ENCODE data around the gene NMNAT2.

Gene NMNAT2

GRCh38 chr1:183230413-183230812, 187.8 kb downstream of the NMNAT2 start:
- no peak overlapping the region for H3K4me3 ChIP-seq (ENCODE audit: low read length)
- H3K9ac ChIP-seq (ENCODE audit: low read length) = no peak overlapping the region

GRCh38 chr1:183228347-183229220, 189.6 kb downstream of the NMNAT2 start:
- H3K36me3 ChIP-seq (ENCODE audit: control insufficient read depth, insufficient read depth, low read length) = no peaks in the 10 kb centered on the region
- no peak overlapping the region for H3K4me3 ChIP-seq (ENCODE audit: low read length)
- no peak overlapping the region for H3K9ac ChIP-seq (ENCODE audit: low read length)
- no peak overlapping the region for H3K27ac ChIP-seq (ENCODE audit: low read depth, low read length)
- H3K4me1 ChIP-seq (ENCODE audit: control insufficient read depth, insufficient read depth, low read length) = peaks cover 3% of the 10 kb centered on the region
- H3K27me3 ChIP-seq (ENCODE audit: control insufficient read depth, insufficient read depth, low read length) = no peaks in the 10 kb centered on the region

More at GRCh38 chr1:183230413-183230812, 187.8 kb downstream of the NMNAT2 start:
- Histone ChIP-seq H3K4me1 (ENCODE audit: control insufficient read depth, insufficient read depth, low read length) (peaks cover 11% of the 10 kb centered on the region), H3K27me3 (ENCODE audit: control insufficient read depth, insufficient read depth, low read length) (no peaks in the 10 kb centered on the region), H3K27ac (ENCODE audit: low read depth, low read length) (no peak overlapping the region), H3K36me3 (ENCODE audit: control insufficient read depth, insufficient read depth, low read length) (no peaks in the 10 kb centered on the region)

- Histone ChIP-seq H3K4me3 (ENCODE audit: low read length) (no peak overlapping the region), H3K27me3 (ENCODE audit: control insufficient read depth, insufficient read depth, low read length) (no peaks in the 10 kb centered on the region), H3K4me1 (ENCODE audit: control insufficient read depth, insufficient read depth, low read length) (no peaks in the 10 kb centered on the region), H3K9ac (ENCODE audit: low read length) (no peak overlapping the region), H3K36me3 (ENCODE audit: control insufficient read depth, insufficient read depth, low read length) (no peaks in the 10 kb centered on the region), H3K27ac (ENCODE audit: low read depth, low read length) (no peak overlapping the region)
Observed at GRCh38 chr1:183227422-183228346, 190.5 kb downstream of the NMNAT2 start.

- H3K9ac ChIP-seq (ENCODE audit: low read length) = no peak overlapping the region
- H3K27ac ChIP-seq (ENCODE audit: low read depth, low read length) = no peak overlapping the region
- no peaks in the 10 kb centered on the region for H3K4me1 ChIP-seq (ENCODE audit: control insufficient read depth, insufficient read depth, low read length)
- H3K27me3 ChIP-seq (ENCODE audit: control insufficient read depth, insufficient read depth, low read length) = no peaks in the 10 kb centered on the region
- H3K36me3 ChIP-seq (ENCODE audit: control insufficient read depth, insufficient read depth, low read length) = no peaks in the 10 kb centered on the region
- H3K4me3 ChIP-seq (ENCODE audit: low read length) = no peak overlapping the region
Observed at GRCh38 chr1:183226963-183227362, 191.2 kb downstream of the NMNAT2 start.

GRCh38 chr1:183226361-183226760, 191.8 kb downstream of the NMNAT2 start:
- Histone ChIP-seq H3K9ac (ENCODE audit: low read length) (no peak overlapping the region), H3K27ac (ENCODE audit: low read depth, low read length) (no peak overlapping the region), H3K36me3 (ENCODE audit: control insufficient read depth, insufficient read depth, low read length) (no peaks in the 10 kb centered on the region), H3K4me3 (ENCODE audit: low read length) (no peak overlapping the region), H3K4me1 (ENCODE audit: control insufficient read depth, insufficient read depth, low read length) (no peaks in the 10 kb centered on the region), H3K27me3 (ENCODE audit: control insufficient read depth, insufficient read depth, low read length) (no peaks in the 10 kb centered on the region)

DNA sequence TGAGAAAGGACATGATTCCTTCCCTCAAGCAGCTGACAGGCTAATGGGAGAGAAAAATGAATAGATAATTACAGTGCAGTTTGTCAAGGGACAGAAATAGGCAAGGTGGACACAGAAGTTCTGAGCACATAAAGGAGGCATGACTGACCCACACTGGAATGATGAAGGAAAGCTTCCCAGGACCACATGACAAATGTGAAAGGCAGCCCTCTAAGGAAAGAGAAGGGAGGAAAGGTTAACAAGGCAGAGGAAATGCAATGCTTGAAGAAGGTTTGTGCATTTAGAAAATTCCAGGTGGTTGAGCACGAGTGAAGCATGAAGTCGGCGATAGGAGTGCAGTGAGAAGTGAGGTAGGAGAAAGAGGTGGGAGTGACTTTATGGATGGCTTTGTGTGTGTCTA, 194.7 kb downstream of the NMNAT2 start:
- no peak overlapping the region for H3K9ac ChIP-seq (ENCODE audit: low read length)
- H3K4me3 ChIP-seq (ENCODE audit: low read length) = no peak overlapping the region
- peaks cover 14% of the 10 kb centered on the region for H3K4me1 ChIP-seq (ENCODE audit: control insufficient read depth, insufficient read depth, low read length)
- no peak overlapping the region for H3K27ac ChIP-seq (ENCODE audit: low read depth, low read length)
- H3K36me3 ChIP-seq (ENCODE audit: control insufficient read depth, insufficient read depth, low read length) = no peaks in the 10 kb centered on the region
- H3K27me3 ChIP-seq (ENCODE audit: control insufficient read depth, insufficient read depth, low read length) = no peaks in the 10 kb centered on the region

- Histone ChIP-seq H3K36me3 (ENCODE audit: control insufficient read depth, insufficient read depth, low read length) (no peaks in the 10 kb centered on the region), H3K4me3 (ENCODE audit: low read length) (no peak overlapping the region), H3K27ac (ENCODE audit: low read depth, low read length) (no peak overlapping the region), H3K27me3 (ENCODE audit: control insufficient read depth, insufficient read depth, low read length) (no peaks in the 10 kb centered on the region), H3K4me1 (ENCODE audit: control insufficient read depth, insufficient read depth, low read length) (peaks cover 20% of the 10 kb centered on the region), H3K9ac (ENCODE audit: low read length) (no peak overlapping the region)
Observed at GRCh38 chr1:183222909-183223308, 195.3 kb downstream of the NMNAT2 start.

GRCh38 chr1:183219616-183220009, 198.6 kb downstream of the NMNAT2 start:
- no peaks in the 10 kb centered on the region for H3K36me3 ChIP-seq (ENCODE audit: control insufficient read depth, insufficient read depth, low read length)
- H3K4me1 ChIP-seq (ENCODE audit: control insufficient read depth, insufficient read depth, low read length) = peaks cover 31% of the 10 kb centered on the region
- peak overlapping the region; percentile 88 for H3K27ac ChIP-seq (ENCODE audit: low read depth, low read length)
- H3K27me3 ChIP-seq (ENCODE audit: control insufficient read depth, insufficient read depth, low read length) = no peaks in the 10 kb centered on the region
- no peak overlapping the region for H3K9ac ChIP-seq (ENCODE audit: low read length)
- H3K4me3 ChIP-seq (ENCODE audit: low read length) = no peak overlapping the region

GRCh38 chr1:183218971-183219615, 199.1 kb downstream of the NMNAT2 start:
- H3K9ac ChIP-seq (ENCODE audit: low read length) = no peak overlapping the region

DNA sequence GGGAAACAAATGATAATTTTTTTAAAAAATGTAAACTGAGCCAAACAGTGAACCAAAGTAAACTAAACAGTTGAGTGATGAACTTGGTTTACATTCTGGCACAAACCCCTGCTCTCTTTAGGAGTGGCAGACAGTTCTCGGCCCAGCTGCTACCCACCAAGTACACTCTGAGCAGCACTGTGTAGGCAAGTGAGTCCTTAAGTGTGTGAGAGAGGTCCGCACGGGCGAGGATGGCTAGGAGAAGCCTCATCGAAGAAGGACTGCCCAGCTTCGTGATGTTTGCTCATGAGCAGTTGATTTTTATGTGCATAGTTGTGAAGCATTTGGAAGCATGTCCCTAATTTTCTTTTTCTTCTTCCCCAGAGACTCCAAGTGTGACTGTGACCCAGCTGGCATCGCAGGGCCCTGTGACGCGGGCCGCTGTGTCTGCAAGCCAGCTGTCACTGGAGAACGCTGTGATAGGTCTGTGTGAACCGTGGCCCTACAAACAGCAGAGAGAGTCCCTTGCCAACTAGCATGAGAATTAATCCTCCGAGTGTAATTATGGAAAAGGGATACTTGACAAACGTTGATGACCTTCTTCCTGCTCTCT, 200.1 kb downstream of the NMNAT2 start:
- Histone ChIP-seq H3K36me3 (ENCODE audit: control insufficient read depth, insufficient read depth, low read length) (no peaks in the 10 kb centered on the region), H3K27me3 (ENCODE audit: control insufficient read depth, insufficient read depth, low read length) (no peaks in the 10 kb centered on the region), H3K9ac (ENCODE audit: low read length) (no peak overlapping the region), H3K27ac (ENCODE audit: low read depth, low read length) (peak overlapping the region; percentile 88), H3K4me3 (ENCODE audit: low read length) (no peak overlapping the region), H3K4me1 (ENCODE audit: control insufficient read depth, insufficient read depth, low read length) (peaks cover 31% of the 10 kb centered on the region)

More at GRCh38 chr1:183218971-183219615, 199.1 kb downstream of the NMNAT2 start:
- peaks cover 31% of the 10 kb centered on the region for H3K4me1 ChIP-seq (ENCODE audit: control insufficient read depth, insufficient read depth, low read length)
- no peaks in the 10 kb centered on the region for H3K36me3 ChIP-seq (ENCODE audit: control insufficient read depth, insufficient read depth, low read length)
- no peaks in the 10 kb centered on the region for H3K27me3 ChIP-seq (ENCODE audit: control insufficient read depth, insufficient read depth, low read length)
- H3K27ac ChIP-seq (ENCODE audit: low read depth, low read length) = peak overlapping the region; percentile 88
- H3K4me3 ChIP-seq (ENCODE audit: low read length) = no peak overlapping the region

GRCh38 chr1:183215936-183216335, 202.2 kb downstream of the NMNAT2 start:
- Histone ChIP-seq H3K4me1 (ENCODE audit: control insufficient read depth, insufficient read depth, low read length) (peaks cover 31% of the 10 kb centered on the region), H3K9ac (ENCODE audit: low read length) (no peak overlapping the region), H3K27me3 (ENCODE audit: control insufficient read depth, insufficient read depth, low read length) (no peaks in the 10 kb centered on the region), H3K27ac (ENCODE audit: low read depth, low read length) (no peak overlapping the region), H3K4me3 (ENCODE audit: low read length) (no peak overlapping the region), H3K36me3 (ENCODE audit: control insufficient read depth, insufficient read depth, low read length) (no peaks in the 10 kb centered on the region)
